ENCODE results near the gene TRPM4.
"Not testable (repeated sequence)": the region's sequence is repeated elsewhere in the genome, so short reads cannot be mapped to it uniquely, and the experiment has no call there.

- not testable (repeated sequence) for TF ChIP-seq CTCF, POLR2AphosphoS5 (IDR thresholded peaks at IDR 0.05)
These were observed 35.8 kb upstream of the TRPM4 start for GRCh38 chr19:49121841-49122240.
